GM12864 (cell line): ENCODE measurements around the gene PRDM7.

Experiments used
- DNase-seq: peaks from one replicate; pipeline ENCODE4 v3.0.0-alpha.2; 2011; ENCODE audit warnings: low read depth
- H3K4me3 ChIP-seq: 2 replicates; pipeline ENCODE4 v1.5.1; 2011; ENCODE audit warnings: mild to moderate bottlenecking, low read depth, low read length, control low read depth
- TF ChIP-seq, protein P1 (sequence below): IDR thresholded peaks from 2 replicates; pipeline ENCODE4 v1.5.1; 2011; ENCODE audit warnings: low read depth, mild to moderate bottlenecking, moderate library complexity, low read length, control low read depth, inconsistent platforms; ENCODE audit errors: missing control alignments

The PRDM7 gene

DNA sequence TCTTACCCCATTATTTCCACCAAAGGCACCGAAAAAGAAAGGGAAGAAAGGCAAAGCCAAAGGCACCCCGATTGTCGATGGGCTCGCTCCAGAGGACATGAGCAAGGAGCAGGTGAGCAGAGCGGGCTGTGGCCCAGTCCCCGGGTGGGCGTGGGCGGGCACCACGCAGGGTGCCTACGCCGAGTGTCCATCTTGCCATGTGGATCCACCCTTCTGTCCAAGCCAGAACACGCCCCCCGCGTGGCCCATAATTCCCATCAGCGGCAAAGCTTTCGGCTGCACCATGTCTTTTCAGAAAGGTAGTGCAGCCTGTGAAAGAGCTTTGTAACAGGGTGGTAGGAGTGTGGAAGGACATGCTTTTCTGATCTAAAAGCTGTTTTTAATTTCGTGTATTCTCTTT lies 49.5 kb downstream of the PRDM7 start:
- DNase-seq = no peak
- TF ChIP-seq, protein P1, sequence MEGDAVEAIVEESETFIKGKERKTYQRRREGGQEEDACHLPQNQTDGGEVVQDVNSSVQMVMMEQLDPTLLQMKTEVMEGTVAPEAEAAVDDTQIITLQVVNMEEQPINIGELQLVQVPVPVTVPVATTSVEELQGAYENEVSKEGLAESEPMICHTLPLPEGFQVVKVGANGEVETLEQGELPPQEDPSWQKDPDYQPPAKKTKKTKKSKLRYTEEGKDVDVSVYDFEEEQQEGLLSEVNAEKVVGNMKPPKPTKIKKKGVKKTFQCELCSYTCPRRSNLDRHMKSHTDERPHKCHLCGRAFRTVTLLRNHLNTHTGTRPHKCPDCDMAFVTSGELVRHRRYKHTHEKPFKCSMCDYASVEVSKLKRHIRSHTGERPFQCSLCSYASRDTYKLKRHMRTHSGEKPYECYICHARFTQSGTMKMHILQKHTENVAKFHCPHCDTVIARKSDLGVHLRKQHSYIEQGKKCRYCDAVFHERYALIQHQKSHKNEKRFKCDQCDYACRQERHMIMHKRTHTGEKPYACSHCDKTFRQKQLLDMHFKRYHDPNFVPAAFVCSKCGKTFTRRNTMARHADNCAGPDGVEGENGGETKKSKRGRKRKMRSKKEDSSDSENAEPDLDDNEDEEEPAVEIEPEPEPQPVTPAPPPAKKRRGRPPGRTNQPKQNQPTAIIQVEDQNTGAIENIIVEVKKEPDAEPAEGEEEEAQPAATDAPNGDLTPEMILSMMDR = no peak
- no peak overlapping the region for H3K4me3 ChIP-seq

DNA sequence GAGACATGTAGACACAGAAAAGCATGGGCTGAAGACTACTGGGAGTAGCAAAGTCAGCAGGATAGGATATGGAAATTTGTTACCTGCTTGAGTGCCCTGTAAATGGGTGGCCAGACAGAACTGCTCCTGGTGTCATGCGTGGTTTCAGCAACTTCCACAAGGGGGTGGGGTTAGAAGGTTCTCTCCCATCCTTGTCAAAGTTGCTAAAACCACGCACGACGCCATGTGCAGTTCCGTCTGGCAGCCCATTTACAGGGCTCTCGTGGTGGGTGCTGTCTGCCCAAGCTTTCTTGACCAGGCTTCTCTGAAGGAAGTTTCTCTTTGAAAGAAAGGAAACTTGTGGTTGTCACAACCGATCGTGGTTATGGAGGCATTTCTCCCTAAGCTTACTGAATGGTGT lies 51.0 kb downstream of the PRDM7 start:
- no peak overlapping the region for H3K4me3 ChIP-seq
- no peak for DNase-seq
- TF ChIP-seq, protein P1 = no peak

DNA sequence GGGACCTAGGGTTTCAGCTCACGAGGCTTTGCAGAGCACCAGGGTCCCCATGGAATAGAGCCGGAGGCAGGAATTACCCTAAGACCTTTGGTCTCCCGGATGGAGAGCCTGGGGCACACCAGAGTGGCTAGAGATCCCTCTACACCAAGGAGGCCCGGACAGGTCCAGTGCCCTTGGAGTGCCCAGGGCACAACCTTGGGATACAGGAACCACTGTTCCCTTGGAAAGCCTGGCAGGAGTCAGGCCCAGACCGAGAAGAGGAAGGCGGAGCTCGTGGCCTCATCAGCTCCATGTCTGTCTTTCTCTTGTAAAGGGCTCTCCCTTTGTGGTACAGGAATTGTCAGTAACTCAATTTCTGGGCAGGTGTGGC lies 54.1 kb downstream of the PRDM7 start:
- H3K4me3 ChIP-seq = peak overlapping the region; percentile 46; the same call in 1 of the 2 replicates
- no peak for DNase-seq
- TF ChIP-seq, protein P1 = no peak

GRCh38 chr16:90022209-90023077 lies 54.7 kb downstream of the PRDM7 start:
- H3K4me3 ChIP-seq = peak overlapping the region; percentile 46
- peak; percentile 24 for DNase-seq
- TF ChIP-seq, protein P1 = no peak

- TF ChIP-seq, protein P1 = no peak
- DNase-seq = no peak
- no peak overlapping the region for H3K4me3 ChIP-seq
Observed at GRCh38 chr16:90020838-90021382, 56.2 kb downstream of the PRDM7 start.

GRCh38 chr16:90020260-90020837 lies 56.8 kb downstream of the PRDM7 start:
- DNase-seq = no peak
- no peak overlapping the region for H3K4me3 ChIP-seq
- TF ChIP-seq, protein P1 = no peak
